Dermis lymphatic vessel endothelial cell (primary cell): ENCODE measurements around the gene MYL1. TPM values are rescaled to one million over a fixed set of nuclear protein-coding genes. Genes with fewer than 3 reads are reported as not detected.

ENCODE experiments used
- total RNA-seq: library from RNA; depleted of rRNA; stranded (reverse); fragments of >200 nt; gene quantifications from 2 replicates; pipeline ENCODE4 v1.2.1, GENCODE V29; 2014

MYL1 gene
- not detected in 2 replicates for total RNA-seq

GRCh38 chr2:210315015-210315788 is at the start of gene MYL1:
Gene MYL1, minus strand, starts transcription at chr2:210315174. Its CDS starts 132 bp downstream, at chr2:210315042.

Other genes starting within 250 kb of the MYL1 start
- gene KANSL1L, start 143.8 kb downstream of the MYL1 start, total RNA-seq: 20.1 and 23.3 TPM in 2 replicates
- not detected in 2 replicates for gene ACADL, start 89.7 kb downstream of the MYL1 start, total RNA-seq
- 17.9 and 27.6 TPM in 2 replicates for gene LANCL1, start 161.6 kb upstream of the MYL1 start, total RNA-seq
- 0.22 and 1.1 TPM in 2 replicates for gene CPS1, start 241.4 kb upstream of the MYL1 start, total RNA-seq